NCI-H2029 (cell line): ENCODE data around the gene MRPL27.

Source experiments
- DNase-seq: peaks from one replicate; lab custom pipeline; 2025; lab: John Stamatoyannopoulos, UW

Gene MRPL27

GRCh38 chr17:50360486-50361115, 12.4 kb downstream of the MRPL27 start:
- DNase-seq, result no peak

- no peak for DNase-seq
Observed at GRCh38 chr17:50359998-50360461, 13.0 kb downstream of the MRPL27 start.

GRCh38 chr17:50359005-50359699, 13.8 kb downstream of the MRPL27 start:
- no peak for DNase-seq

- no peak for DNase-seq
Observed at GRCh38 chr17:50358177-50358576, 14.8 kb downstream of the MRPL27 start.

GRCh38 chr17:50356892-50357510, 16.0 kb downstream of the MRPL27 start:
- DNase-seq, result no peak

GRCh38 chr17:50356418-50356817, 16.6 kb downstream of the MRPL27 start:
- DNase-seq, result no peak

GRCh38 chr17:50355701-50356341, 17.2 kb downstream of the MRPL27 start:
- DNase-seq, result no peak

GRCh38 chr17:50355336-50355700, 17.7 kb downstream of the MRPL27 start:
- no peak for DNase-seq

- DNase-seq, result no peak
Observed at GRCh38 chr17:50354776-50355175, 18.2 kb downstream of the MRPL27 start.

GRCh38 chr17:50354198-50354597, 18.8 kb downstream of the MRPL27 start:
- no peak for DNase-seq

- no peak for DNase-seq
Observed at GRCh38 chr17:50353600-50354195, 19.3 kb downstream of the MRPL27 start.

- DNase-seq, result no peak
Observed at GRCh38 chr17:50352693-50353599, 20.0 kb downstream of the MRPL27 start.

- no peak for DNase-seq
Observed at GRCh38 chr17:50352072-50352692, 20.8 kb downstream of the MRPL27 start.

- no peak for DNase-seq
Observed at GRCh38 chr17:50350733-50351132, 22.3 kb downstream of the MRPL27 start.

- no peak for DNase-seq
Observed at GRCh38 chr17:50349243-50349600, 23.8 kb downstream of the MRPL27 start.

GRCh38 chr17:50348522-50349242, 24.3 kb downstream of the MRPL27 start:
- DNase-seq, result no peak

GRCh38 chr17:50347894-50348291, 25.1 kb downstream of the MRPL27 start:
- DNase-seq, result no peak

- no peak for DNase-seq
Observed at GRCh38 chr17:50347117-50347893, 25.7 kb downstream of the MRPL27 start.

GRCh38 chr17:50346313-50347116, 26.5 kb downstream of the MRPL27 start:
- no peak for DNase-seq
